Activated CD8-positive, alpha-beta memory T cell treated with anti-CD3 and anti-CD28 coated beads, Interleukin-2, amount 50 U/mL, for 1 hour (primary cell): Measurements from ENCODE around the gene ZNF324.
A peak's percentile ranks its signal among the peaks of the same experiment; 100 is the strongest.
"Not testable (repeated sequence)": the region's sequence is repeated elsewhere in the genome, so short reads cannot be mapped to it uniquely, and the experiment has no call there.

ENCODE experiments used
- DNase-seq: peaks from one replicate; pipeline ENCODE4 v3.0.0-alpha.2; 2020; ENCODE audit errors: extremely low read depth

Gene ZNF324

DNA sequence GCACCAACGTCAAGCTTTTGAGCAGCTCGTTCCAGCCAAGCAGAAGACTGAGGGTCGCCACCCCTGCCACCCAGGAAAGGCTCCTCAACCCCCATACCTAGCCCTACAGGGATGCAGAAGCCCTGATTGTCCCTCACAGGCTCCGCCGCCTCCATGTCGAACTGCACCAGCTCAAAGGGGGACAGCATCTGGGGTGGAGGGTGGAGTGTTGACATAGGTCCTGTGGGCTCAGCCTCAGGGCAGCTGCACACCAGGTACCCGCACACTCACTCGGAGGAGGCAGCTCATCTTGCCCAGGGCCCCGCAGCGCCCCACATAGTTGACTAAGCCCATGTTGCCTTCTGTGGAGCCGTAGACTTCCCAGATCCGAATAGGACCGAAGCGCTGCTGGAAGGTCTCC lies 33.4 kb downstream of the ZNF324 start:
- DNase-seq, result no peak

DNA sequence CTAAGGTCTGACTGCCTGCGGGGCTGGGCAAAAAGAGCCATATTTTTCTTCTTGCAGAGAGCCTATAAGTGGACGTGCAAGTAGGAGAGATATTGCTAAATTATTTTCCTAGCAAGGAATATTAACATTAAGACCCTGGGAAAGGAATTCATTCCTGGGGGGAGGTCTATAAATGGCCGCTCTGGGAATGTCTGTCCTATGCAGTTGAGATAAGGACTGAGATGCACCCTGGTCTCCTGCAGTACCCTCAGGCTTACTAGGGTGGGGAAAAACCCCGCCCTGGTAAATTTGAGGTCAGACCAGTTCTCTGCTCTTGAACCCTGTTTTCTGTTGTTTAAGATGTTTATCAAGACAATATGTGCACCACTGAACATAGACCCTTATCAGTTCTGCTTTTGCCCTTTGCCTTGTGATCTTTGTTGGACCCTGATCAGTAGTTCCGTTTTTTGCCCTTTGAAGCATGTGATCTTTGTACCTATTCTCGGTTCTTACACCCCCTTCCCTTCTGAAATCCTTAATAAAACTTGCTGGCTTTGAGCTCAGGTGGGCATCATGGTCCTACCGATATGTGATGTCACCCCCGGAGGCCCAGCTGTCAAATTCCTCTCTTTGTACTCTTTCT lies 40.8 kb downstream of the ZNF324 start:
- not testable (repeated sequence) for DNase-seq

DNA sequence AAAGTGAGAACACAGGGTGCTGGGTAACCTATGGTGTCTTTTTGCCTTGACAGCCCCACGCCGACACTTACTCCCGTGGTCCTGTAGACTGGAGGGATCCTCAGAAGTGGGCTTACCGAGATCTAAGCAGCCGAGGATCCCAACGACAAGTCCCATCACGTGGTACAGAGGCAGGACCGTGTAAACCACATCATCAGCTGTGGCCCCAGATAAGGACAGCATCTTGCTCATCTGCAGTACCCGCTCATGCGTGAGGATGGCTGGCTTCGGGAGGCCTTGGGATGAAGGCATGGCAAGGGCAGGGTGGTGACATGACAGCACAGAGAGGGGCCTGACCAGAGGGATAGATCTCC lies 42.8 kb downstream of the ZNF324 start:
- no peak for DNase-seq

DNA sequence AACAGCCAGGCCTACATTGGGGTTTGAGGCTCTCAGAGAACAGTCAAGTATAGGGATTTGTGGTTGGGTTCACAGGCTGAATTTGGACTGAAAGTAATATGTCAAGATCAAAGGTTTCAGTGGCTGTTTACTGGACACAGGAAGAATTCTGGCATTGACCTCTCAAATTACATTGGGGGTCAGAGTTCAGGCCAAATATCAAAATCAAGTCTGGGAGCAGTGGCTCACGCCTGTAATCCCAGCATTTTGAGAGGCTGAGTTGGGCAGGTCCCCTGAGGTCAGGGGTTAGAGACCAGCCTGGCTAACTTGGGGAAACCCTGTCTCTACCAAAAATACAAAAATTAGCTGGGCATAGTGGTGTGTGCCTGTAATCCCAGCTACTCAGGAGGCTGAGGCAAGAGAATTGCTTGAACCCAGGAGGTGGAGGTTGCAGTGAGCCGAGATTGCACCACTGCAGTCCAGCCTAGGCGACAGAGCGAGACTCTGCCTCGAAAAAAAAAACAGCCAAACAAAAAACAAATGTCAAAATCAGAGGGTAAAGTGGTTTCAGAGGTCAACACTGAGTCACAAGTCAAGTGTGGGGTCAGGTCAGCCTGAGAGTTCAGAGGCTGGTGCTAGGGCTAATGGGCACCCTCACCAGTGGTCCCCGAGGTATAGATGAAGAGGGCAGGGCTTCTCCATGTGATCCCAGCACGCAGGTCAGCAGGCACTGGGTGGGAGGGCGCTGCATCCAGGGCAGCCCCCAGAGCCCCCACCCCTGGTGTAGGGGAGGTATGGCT lies 43.4 kb downstream of the ZNF324 start:
- DNase-seq, result no peak

DNA sequence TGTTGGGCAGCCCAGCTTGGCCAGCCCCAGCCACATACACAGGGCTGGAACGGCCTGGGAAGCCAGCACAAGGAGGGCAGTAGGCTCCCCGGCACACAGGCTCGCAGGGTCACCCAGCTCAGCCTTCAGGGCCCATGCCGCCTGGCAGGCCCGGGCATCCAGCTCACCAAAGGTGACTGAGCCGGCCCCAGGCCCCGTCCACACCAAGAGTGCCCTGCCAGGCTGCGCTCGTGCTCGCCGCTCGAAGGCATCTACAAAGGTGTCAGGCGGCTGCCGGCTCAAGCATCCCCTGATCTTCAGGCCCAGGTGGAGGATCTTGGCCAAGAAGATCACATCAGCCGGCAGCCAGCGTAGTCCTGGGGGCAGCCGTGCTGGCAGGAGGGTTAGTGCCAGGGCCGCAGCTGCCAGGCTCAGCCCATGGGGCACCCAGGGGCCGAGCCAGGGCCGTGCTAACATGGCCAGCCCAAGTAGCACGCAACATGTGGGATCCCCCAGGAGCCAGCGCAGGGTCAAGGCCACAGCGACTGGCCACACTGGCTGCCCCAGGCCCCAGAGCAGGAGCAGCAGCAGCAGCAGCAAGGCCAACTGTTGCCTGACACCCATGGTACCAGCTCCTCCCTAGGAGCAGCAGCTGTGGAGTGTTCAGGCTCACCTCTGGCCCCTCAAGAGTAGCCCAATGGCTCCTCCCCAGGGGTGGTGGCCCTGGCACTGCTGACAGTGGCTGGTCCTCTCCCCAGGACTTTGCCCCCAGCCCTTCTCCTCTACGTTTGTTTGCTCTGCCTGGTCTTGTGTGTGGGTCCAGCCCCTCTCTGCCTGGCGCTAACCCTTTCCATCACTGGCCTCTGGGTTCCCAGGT lies 44.7 kb downstream of the ZNF324 start, which contains the start of gene SLC27A5:
Gene SLC27A5, minus strand, starts transcription at position 640 of the 856 bp plus-strand sequence. Its CDS starts 37 bp downstream, at position 603.
- no peak for DNase-seq

DNA sequence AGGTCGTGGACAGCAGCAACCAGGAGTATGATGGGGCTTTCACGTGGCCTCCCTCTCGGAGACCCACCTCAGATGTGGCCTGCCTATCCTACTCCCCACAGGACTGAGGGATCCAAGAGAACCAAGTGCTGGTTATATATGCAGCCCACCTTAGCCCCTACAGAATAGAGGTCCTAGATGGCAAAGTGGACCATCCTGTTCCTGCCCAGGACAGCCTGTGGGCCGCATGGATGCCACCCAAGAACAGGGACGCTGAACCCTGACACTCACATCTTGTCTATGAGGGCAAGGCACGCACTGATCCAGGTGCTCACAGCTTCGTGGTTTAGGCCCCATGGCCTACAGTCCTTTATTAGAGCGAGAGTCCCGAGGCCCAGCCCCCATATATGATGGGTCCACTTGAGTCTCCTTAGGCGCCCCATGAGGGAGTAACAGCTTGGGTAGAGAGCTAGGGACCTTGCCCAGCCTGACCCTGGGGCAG lies 46.4 kb downstream of the ZNF324 start:
- DNase-seq, result no peak

DNA sequence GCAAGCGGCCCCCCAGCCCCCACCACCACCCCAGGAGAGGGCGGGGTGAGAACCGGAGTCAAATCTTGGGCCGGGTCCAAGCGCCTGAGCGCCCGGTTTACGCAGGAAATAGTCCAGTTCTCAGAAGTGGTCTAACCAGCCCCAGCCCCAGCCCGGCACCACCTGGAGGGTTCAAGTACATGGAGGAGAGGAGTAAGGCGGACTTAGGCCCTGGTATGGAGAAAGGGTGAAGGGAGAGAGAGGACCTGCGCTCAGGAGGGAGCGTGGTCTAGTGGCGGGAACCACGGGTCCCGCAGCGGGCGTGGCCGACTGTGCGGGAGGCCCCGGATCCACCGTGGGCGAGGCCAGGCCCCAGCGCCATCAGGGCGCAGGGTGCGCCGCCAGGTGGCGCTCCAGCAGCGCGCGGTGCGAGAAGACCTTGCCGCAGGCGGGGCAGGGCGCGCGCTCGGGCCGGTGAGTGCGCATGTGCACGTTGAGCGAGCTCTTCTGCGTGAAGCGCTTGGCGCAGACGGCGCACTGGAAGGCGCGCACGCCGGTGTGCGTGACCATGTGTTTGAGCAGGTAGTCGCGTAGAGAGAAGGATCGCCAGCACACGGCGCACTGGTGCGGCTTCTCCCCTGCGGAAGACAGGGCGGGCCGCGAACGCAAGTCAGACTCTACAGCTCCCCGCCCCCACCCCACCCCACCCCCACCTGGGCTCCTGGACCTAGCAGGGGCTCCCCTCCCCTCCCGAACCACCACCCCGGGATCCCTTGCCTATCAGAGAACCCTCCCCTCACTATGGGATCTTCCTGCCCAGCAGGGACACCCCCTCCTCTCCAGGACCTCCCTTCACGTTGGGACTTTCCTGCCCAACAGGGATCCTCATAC lies 47.0 kb downstream of the ZNF324 start:
- DNase-seq, result peak; percentile 66

DNA sequence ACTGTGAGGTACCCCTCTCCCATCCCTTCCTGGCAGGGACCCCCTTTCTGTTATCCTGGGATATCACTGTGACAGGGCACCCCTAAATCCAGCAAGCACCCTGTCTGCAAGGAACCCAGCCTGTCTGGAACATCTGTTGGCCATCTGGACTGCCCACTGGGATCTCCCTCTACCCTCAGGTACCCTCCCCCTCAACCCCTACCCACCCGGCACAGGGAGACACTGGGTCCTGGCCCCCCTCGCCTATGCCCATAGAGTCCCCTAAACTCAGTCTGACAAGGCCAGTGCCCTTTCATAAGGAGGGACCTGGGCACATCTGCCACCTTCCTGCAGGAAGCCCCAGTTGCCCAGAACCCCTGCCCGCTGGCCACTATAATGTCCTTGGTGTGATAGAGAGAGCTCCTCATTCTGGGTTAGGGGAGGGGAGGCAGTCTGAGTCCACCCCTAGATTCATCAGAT lies 47.7 kb downstream of the ZNF324 start:
- no peak for DNase-seq

DNA sequence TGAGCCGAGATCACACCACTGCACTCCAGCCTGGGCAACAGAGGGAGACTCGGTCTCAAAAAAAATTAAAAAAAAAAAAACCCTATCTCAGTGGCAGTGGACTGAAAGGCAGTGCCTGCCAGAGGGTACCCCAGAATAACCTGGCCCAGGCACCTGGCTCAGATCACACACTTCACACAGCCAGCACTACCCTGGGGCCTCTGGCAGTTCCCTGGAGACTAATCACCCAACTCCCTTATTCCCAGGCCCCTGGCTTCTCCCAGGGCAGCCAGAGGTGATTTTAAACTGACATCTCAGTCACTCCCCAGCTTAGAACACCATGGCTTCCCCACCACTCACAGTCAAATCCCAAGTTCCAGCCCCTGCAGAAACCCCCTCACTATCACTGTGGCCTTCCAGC lies 48.4 kb downstream of the ZNF324 start:
- no peak for DNase-seq

DNA sequence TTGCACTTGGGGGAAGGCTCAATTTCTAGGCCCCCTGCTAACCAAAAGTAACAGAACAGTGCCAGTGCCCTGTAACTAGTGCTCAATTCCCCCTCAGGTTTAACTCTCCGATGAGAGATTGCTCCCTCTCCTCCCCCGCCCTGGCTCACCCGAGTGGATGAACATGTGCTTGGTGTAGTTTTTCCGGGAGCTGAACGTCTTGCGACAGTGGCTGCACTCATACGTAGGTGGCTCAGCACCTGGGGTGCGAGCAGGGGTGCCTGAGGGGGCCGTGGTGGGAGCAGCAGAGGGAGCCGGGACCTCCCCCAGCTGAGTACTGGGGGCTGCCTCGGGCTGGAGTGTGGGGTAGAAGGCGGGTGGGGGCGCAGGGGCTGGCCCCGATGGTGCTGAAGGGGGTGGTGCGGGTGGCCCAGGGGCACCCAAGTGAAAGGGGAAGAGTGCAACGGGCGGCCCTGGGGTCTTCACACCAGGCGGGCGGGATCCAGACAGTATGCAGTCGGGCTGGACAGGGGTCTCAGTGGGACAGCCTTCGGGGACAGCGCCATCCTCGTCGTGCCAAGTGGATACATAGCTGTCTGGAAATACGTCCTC lies 49.5 kb downstream of the ZNF324 start:
- no peak for DNase-seq

DNA sequence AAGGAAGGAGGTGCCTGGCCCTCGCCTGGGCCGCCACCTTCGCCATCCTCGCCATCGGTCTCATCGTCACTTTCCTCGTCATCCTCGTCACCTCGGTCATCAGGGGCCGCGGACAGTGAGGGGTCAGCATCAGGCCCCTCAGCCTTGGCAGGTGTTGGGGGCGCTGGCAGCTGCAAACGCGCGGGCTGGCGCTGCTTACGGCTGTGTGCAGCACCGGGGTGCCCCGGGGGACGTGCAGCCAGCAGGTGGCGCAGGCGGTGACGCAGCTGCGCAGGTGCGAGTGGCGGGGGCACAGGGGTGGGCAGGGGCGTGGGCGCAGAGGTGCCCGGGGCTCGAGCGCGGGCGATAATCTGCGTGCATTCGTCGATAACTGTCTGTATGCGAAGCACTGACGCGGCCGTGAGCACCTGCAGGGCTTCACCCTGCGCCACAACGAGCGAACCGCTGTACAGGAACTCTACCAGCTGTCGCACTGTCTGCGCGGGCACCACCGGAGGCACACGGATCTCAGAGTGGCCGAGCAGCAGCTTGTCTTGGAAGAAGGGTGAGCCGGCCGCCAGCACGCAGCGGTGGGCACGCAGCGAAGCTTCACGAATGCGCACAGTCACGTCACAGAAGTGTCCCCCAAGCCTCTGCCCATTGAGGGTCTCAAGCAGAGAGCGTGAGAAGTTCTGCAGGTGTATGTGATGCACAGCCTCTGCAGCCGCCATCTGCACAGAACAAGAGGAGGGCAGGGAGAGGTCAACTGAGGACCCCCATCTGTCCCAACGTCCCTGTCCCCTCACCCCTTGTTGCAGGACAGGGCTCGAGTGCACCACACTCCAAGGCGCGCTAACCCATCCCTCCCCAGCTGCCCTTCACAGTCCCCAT lies 50.3 kb downstream of the ZNF324 start:
- no peak for DNase-seq

DNA sequence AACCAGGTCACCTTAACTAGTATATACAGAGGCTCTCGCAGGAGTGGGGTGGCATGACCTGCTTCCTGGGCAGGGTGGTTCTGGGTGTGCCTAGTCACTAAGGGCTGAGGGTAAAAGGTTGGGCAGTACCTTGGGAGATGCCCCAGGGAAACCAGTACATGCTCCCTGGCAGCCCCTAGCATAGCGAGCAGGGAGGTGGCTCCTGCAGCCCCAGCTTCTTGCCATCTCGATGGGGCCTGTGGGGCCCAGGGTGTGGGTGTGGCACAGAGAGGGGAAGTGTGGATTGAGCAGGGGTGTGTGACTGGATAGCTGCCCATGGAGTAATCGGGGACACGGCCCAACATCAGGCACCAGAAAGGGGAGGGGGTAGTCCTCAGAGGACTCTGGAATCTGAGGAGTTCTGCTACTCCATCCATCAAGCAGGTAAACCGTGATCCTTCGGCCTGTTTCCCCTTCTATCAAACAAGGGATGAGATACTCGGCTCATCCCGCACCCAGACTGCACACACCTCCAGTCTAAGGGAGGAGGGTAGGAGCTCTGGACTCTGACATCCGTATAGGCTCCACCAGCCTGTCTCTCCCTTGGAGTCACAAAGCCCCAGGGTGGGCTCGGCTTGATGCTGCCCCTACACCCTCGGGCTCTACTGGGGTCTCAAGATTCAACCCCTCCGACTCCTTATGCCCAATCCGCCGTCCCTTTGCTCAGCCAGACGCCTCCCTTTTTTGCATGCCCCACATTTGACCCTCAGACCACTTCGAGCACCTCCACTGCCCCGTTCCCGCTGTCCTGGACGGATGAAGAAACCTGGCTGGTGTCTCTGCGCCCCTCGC lies 51.6 kb downstream of the ZNF324 start:
- DNase-seq, result no peak

DNA sequence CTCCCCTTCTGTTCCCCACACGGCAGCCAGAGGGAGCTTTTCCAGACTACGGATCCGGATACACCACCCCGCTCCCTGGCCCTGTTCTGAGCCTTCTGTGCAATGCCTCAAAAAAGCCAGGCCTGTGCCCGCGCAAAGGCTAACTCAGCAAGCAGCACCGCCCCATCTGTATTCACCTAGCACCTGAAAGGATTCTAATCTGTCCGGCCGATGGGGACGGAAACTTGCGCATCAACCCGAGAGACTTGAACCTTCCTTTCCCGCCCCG lies 52.1 kb downstream of the ZNF324 start:
- no peak for DNase-seq

DNA sequence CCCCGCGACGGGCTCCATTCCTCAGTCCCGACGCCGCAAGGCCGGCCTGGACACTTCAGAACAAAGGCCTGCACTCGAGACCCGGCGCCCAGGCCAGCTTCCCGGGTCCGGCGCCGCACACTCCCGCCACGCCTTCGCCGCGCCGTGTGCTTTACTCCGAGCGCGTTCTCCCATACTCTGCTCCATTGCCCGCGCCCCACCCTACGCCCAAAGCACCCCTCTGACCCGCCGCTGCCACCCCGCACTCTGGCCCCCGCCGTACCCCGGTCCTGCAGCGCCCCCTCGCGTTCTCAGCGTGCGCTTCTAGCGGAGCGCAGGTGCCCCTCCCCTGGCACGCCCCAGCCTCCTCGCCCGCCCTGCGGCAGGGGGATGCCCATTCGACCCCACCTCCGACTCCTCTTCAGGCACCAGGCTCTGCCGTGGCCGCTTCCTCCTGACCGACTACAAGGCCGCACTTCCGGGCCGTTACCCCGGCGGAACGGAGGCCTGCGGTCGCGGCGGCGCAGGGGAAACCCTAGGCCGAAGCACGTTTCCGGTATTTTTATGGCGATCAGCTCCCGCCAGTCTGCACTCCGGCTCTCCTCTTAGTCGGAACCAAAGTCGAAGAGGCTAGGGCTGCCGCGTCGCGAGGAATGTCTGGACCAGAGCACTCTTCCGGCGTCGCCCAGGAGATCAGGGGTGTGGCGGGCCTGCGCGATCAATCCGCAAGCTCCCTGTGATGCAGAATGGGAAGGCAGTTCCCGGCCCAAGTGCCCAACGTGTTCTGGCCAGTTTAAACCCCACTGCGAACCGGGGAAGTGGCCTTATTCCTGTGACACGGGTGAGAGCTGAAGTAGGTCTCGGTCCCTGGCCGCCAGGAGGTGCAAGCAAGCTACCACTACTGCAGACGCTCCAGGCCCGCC lies 52.7 kb downstream of the ZNF324 start, which contains the start of gene ZBTB45:
Gene ZBTB45, minus strand, starts transcription at position 456 of the 902 bp plus-strand sequence. CDS start 2,137 bp downstream, outside the sequence.
- DNase-seq, result peak; percentile 72

DNA sequence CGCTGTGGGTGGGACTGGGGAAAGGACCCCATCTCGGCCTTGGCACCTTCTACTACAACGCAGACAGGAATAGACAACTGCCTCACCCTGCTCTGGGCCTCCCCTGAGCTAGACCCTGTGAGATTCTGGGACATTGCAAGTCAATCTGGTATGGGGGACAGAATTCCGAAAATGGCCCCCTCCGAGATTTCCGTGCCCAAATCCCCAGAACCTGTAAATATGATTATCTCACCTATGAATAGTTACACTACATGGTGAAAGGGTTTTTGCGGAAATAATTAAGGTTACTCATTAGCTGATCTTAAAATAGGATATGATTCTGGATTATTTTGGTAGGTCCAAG lies 53.3 kb downstream of the ZNF324 start:
- DNase-seq, result no peak

DNA sequence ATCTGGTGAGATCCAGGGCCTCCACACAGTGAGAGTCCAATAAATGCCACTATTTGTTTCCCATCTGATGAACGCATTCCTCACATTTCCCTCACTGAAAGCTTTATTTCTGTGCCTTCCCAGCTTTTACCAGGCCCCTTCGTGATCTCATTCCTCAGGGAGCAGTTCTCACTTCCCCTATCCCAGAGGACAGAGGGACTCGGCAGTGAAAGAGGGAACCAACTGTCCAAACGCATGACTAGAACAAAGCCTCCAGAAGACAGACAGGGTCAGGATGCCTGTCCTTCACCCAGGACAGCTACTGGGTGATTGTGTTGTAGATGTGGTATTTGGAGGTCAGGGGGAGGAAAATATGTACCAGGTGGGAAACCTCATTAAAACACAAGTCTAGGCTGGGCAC lies 54.8 kb downstream of the ZNF324 start:
- DNase-seq, result no peak

DNA sequence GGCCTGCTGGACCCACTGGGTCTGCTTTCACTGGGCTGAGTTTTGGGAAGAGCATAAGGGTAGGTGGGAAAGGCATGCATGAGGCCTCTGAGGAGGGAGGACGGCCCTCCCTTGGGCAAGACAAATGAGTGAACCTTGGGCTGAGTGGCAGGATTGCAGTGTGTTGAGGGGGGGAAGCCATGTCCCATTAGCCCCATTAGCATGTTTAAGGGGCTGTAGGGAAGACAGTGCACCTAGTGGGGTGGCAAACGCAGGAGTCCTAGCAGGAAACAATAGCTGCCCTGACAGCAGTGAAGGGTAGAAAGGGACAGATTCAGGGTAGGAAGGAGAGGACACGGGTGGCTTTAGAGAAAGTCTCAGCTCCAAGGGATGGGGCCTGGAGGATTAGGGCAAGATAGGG lies 55.8 kb downstream of the ZNF324 start:
- DNase-seq, result no peak
